GM12878 (cell line): Measurements from ENCODE around the gene IRF9. TPM values are rescaled to one million over a fixed set of nuclear protein-coding genes. Genes with fewer than 3 reads are reported as not detected.

Source experiments
- BHLHE40 ChIP-seq, 2 experiments: fragments of 450-650 bp in 1 of 2; IDR thresholded peaks; 2 replicates each; pipeline ENCODE4 v1.6.1; 2011 to 2017; ENCODE audit warnings: low read depth in 2 of 2, borderline replicate concordance in 1 of 2, improper control_type of control experiment in 1 of 2, low read length in 1 of 2, mild to moderate bottlenecking in 1 of 2
- CBX5 ChIP-seq: sonication (generic); IDR thresholded peaks from 2 replicates; pipeline ENCODE4 v1.6.1; 2016; ENCODE audit warnings: low read depth, moderate library complexity, mild to moderate bottlenecking, inconsistent platforms
- CHD4 ChIP-seq: fragments of 200-600 bp; sonication (generic); IDR thresholded peaks from 2 replicates; pipeline ENCODE4 v1.6.1; 2016; ENCODE audit warnings: mild to moderate bottlenecking
- FOXK2 ChIP-seq: fragments of 450-650 bp; IDR thresholded peaks from 2 replicates; pipeline ENCODE4 v1.6.1; 2017; ENCODE audit warnings: mild to moderate bottlenecking, moderate library complexity
- HCFC1 ChIP-seq: fragments of 150-350 bp; IDR thresholded peaks from 2 replicates; pipeline ENCODE4 v1.6.1; 2014; ENCODE audit warnings: low read length
- MTA2 ChIP-seq: fragments of 450-650 bp; IDR thresholded peaks from 2 replicates; pipeline ENCODE4 v1.6.1; 2016; ENCODE audit warnings: low read depth, mild to moderate bottlenecking, moderate library complexity
- MTA3 ChIP-seq: IDR thresholded peaks from 2 replicates; pipeline ENCODE4 v1.6.1; 2012; ENCODE audit warnings: low read length, inconsistent platforms, borderline replicate concordance
- MYC ChIP-seq: IDR thresholded peaks from 2 replicates; pipeline ENCODE4 v1.6.1; 2011; ENCODE audit warnings: mild to moderate bottlenecking, low read length, moderate library complexity, inconsistent platforms; ENCODE audit not compliant: insufficient read depth, insufficient replicate concordance, insufficient read length, severe bottlenecking
- NR2F1 ChIP-seq: fragments of 450-650 bp; conservative IDR thresholded peaks from 2 replicates; pipeline ENCODE4 v1.6.1; 2017; ENCODE audit warnings: mild to moderate bottlenecking
- RBBP5 ChIP-seq: fragments of 200-600 bp; sonication (generic); conservative IDR thresholded peaks from 2 replicates; pipeline ENCODE4 v1.6.1; 2016
- SMARCA5 ChIP-seq: fragments of 450-650 bp; IDR thresholded peaks from 2 replicates; pipeline ENCODE4 v1.6.1; 2017; ENCODE audit warnings: mild to moderate bottlenecking
- SP1 ChIP-seq: IDR thresholded peaks from one replicate; pipeline ENCODE4 v1.6.1; 2011; ENCODE audit warnings: low read depth, low read length
- SRF ChIP-seq, 2 experiments: IDR thresholded peaks; 2 replicates each; pipeline ENCODE4 v1.6.1; 2011; ENCODE audit warnings: low read depth in 2 of 2, low read length in 2 of 2, mild to moderate bottlenecking in 1 of 2, moderate library complexity in 1 of 2
- YBX1 ChIP-seq: fragments of 450-650 bp; IDR thresholded peaks from 2 replicates; pipeline ENCODE4 v1.6.1; 2016; ENCODE audit warnings: antibody characterized with exemption
- ZSCAN29 ChIP-seq: fragments of 450-650 bp; IDR thresholded peaks from 2 replicates; pipeline ENCODE4 v1.6.1; 2017; ENCODE audit warnings: mild to moderate bottlenecking, moderate library complexity
- polyA plus RNA-seq, 11 experiments: library from polyadenylated mRNA; depleted of rRNA in 4 of 11; unstranded in 6 of 11; stranded (reverse) in 5 of 11; fragments of >200 nt; fragmentation: Nextera tagmentation in 4 of 11; fragmentation: Illumina TruSeq in 1 of 11; extraction: Ambion mirVana in 4 of 11; extraction: Trizol in 1 of 11; gene quantifications; 1 replicate in 1 of 11; 2 replicates in 10 of 11; pipeline versions ENCODE4 v1.2.1 to v1.2.3, GENCODE V29; 2011 to 2016; ENCODE audit warnings: inconsistent platforms in 2 of 11, missing spikeins in 2 of 11, low read depth in 1 of 11
- total RNA-seq, 4 experiments: library from RNA; depleted of rRNA in 3 of 4; stranded (reverse); fragments of >200 nt in 3 of 4; fragmentation: Illumina TruSeq in 1 of 4; extraction: Trizol in 1 of 4; gene quantifications; 2 replicates each; pipeline versions ENCODE4 v1.2.1 to v1.2.3, GENCODE V29; 2013 to 2021
- TF ChIP-seq, protein P1 (sequence below): fragments of 450-650 bp; IDR thresholded peaks from 2 replicates; pipeline ENCODE4 v1.6.1; 2017; ENCODE audit warnings: mild to moderate bottlenecking, moderate library complexity
- TF ChIP-seq, protein P2 (sequence below): fragments of 450-650 bp; formaldehyde crosslinking; IDR thresholded peaks from 2 replicates; pipeline ENCODE4 v1.4.0; 2020; ENCODE audit warnings: mild to moderate bottlenecking, moderate library complexity
- TF ChIP-seq, protein P3 (sequence below): IDR thresholded peaks from 2 replicates; pipeline ENCODE4 v1.6.1; 2011; ENCODE audit warnings: mild to moderate bottlenecking, low read depth, low read length, moderate library complexity; ENCODE audit not compliant: insufficient replicate concordance
- TF ChIP-seq, protein P4 (sequence below): fragments of 450-650 bp; IDR thresholded peaks from 2 replicates; pipeline ENCODE4 v1.6.1; 2017; ENCODE audit warnings: low read depth, mild to moderate bottlenecking, moderate library complexity

IRF9 gene
- total and polyA plus RNA-seq, 10 of the 15 experiments (the other 5 are each of a cell fraction or from before 2014, with no cell fraction given) = 47.6 to 234 (median 148) TPM

DNA sequence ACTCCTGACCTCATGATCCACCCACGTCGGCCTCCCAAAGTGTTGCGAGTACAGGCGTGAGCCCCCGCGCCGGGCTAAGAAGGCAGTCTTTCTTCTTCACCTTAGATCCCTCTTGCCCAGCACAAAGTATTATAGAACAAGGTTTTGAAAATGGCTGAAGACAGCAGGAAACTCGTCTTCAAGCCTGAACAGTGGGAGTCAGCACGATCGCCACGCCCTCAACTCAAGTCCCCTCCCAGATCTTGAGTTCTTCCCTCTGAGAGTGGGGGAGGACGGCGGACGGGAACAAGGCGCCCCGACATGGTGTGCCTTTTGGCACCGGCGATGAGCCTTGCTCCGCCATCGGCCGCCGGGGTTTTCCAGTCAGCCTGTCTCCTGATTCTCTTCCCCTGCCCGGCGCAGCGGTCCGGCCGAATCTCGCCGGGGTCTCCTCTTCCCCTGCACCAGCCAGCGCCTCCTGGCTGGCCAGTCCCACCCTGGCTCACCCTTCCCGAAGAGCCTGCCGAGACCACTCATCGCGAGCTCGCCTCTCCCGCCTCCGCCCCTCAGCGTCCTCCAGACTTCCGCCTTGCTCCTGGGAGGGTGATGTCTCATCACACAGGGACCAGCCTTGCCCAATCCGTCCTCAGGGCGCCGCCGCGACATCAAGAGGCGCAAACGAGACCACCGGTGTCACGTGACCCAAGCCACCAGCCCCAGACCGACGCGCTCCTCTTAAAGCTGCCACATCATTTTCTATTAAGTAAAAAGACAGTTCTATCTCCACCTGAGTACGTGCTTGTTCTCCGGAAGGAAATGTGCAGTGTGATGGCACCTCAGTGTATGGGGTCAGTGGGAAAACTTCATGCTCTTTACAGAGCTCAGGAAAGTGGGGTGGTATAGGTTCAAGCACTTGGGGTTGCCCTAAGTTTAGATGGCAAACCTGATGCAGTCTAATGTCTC lies 52.1 kb downstream of the IRF9 start, which contains the start of gene CHMP4A (continued):
- TF ChIP-seq, protein P1, sequence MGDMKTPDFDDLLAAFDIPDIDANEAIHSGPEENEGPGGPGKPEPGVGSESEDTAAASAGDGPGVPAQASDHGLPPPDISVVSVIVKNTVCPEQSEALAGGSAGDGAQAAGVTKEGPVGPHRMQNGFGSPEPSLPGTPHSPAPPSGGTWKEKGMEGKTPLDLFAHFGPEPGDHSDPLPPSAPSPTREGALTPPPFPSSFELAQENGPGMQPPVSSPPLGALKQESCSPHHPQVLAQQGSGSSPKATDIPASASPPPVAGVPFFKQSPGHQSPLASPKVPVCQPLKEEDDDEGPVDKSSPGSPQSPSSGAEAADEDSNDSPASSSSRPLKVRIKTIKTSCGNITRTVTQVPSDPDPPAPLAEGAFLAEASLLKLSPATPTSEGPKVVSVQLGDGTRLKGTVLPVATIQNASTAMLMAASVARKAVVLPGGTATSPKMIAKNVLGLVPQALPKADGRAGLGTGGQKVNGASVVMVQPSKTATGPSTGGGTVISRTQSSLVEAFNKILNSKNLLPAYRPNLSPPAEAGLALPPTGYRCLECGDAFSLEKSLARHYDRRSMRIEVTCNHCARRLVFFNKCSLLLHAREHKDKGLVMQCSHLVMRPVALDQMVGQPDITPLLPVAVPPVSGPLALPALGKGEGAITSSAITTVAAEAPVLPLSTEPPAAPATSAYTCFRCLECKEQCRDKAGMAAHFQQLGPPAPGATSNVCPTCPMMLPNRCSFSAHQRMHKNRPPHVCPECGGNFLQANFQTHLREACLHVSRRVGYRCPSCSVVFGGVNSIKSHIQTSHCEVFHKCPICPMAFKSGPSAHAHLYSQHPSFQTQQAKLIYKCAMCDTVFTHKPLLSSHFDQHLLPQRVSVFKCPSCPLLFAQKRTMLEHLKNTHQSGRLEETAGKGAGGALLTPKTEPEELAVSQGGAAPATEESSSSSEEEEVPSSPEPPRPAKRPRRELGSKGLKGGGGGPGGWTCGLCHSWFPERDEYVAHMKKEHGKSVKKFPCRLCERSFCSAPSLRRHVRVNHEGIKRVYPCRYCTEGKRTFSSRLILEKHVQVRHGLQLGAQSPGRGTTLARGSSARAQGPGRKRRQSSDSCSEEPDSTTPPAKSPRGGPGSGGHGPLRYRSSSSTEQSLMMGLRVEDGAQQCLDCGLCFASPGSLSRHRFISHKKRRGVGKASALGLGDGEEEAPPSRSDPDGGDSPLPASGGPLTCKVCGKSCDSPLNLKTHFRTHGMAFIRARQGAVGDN = peak; percentile 39
- TF ChIP-seq ZSCAN29 (no peak), MYC (peak; percentile 38), RBBP5 (no peak), SMARCA5 (peak; percentile 50; the same call in 1 of the 2 replicates), HCFC1 (peak; percentile 78), SP1 (peak; percentile 88), SRF (IDR thresholded peaks at IDR 0.05; ENCODE audit: low read depth in 2 of 2, low read length in 2 of 2) (peak in 1 of 2 experiments; percentile 75; a peak in 1 of 4 replicates), MTA3 (no peak), CBX5 (0 out of 2 replicates have a peak, but pooled peaks have one; percentile 60), CHD4 (no peak), YBX1 (no peak), FOXK2 (peak; percentile 61), NR2F1 (0 out of 2 replicates have a peak, but pooled peaks have one; percentile 20), MTA2 (no peak; the same call in none of the 2 replicates), BHLHE40 (IDR thresholded peaks at IDR 0.05; ENCODE audit: borderline replicate concordance in 1 of 2, low read depth in 2 of 2, low read length in 1 of 2) (peak; percentile 95 to 98)
- TF ChIP-seq, protein P2, sequence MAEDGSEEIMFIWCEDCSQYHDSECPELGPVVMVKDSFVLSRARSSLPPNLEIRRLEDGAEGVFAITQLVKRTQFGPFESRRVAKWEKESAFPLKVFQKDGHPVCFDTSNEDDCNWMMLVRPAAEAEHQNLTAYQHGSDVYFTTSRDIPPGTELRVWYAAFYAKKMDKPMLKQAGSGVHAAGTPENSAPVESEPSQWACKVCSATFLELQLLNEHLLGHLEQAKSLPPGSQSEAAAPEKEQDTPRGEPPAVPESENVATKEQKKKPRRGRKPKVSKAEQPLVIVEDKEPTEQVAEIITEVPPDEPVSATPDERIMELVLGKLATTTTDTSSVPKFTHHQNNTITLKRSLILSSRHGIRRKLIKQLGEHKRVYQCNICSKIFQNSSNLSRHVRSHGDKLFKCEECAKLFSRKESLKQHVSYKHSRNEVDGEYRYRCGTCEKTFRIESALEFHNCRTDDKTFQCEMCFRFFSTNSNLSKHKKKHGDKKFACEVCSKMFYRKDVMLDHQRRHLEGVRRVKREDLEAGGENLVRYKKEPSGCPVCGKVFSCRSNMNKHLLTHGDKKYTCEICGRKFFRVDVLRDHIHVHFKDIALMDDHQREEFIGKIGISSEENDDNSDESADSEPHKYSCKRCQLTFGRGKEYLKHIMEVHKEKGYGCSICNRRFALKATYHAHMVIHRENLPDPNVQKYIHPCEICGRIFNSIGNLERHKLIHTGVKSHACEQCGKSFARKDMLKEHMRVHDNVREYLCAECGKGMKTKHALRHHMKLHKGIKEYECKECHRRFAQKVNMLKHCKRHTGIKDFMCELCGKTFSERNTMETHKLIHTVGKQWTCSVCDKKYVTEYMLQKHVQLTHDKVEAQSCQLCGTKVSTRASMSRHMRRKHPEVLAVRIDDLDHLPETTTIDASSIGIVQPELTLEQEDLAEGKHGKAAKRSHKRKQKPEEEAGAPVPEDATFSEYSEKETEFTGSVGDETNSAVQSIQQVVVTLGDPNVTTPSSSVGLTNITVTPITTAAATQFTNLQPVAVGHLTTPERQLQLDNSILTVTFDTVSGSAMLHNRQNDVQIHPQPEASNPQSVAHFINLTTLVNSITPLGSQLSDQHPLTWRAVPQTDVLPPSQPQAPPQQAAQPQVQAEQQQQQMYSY (CRISPR knock-in tag) = peak; percentile 91
- TF ChIP-seq, protein P3, sequence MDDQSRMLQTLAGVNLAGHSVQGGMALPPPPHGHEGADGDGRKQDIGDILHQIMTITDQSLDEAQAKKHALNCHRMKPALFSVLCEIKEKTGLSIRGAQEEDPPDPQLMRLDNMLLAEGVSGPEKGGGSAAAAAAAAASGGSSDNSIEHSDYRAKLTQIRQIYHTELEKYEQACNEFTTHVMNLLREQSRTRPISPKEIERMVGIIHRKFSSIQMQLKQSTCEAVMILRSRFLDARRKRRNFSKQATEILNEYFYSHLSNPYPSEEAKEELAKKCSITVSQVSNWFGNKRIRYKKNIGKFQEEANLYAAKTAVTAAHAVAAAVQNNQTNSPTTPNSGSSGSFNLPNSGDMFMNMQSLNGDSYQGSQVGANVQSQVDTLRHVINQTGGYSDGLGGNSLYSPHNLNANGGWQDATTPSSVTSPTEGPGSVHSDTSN = no peak
- TF ChIP-seq, protein P4, sequence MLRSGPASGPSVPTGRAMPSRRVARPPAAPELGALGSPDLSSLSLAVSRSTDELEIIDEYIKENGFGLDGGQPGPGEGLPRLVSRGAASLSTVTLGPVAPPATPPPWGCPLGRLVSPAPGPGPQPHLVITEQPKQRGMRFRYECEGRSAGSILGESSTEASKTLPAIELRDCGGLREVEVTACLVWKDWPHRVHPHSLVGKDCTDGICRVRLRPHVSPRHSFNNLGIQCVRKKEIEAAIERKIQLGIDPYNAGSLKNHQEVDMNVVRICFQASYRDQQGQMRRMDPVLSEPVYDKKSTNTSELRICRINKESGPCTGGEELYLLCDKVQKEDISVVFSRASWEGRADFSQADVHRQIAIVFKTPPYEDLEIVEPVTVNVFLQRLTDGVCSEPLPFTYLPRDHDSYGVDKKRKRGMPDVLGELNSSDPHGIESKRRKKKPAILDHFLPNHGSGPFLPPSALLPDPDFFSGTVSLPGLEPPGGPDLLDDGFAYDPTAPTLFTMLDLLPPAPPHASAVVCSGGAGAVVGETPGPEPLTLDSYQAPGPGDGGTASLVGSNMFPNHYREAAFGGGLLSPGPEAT = peak; percentile 92; the same call in 1 of the 2 replicates
